Renal pelvis (tissue), 4 donors: ENCODE data around the gene MTMR2. TPM values are rescaled to one million over a fixed set of nuclear protein-coding genes. Genes with fewer than 3 reads are reported as not detected.
"Not testable (repeated sequence)": the region's sequence is repeated elsewhere in the genome, so short reads cannot be mapped to it uniquely, and the experiment has no call there.

Experiments used
- DNase-seq: peaks from one replicate; pipeline ENCODE4 v3.0.0-alpha.2; 2013
- polyA plus RNA-seq, 3 donors: library from polyadenylated mRNA; unstranded; fragments of 120-200 nt; gene quantifications; one replicate each; pipeline ENCODE4 v1.2.1, GENCODE V29; 2013; ENCODE audit not compliant: insufficient read length in 3 of 3

Gene MTMR2
- polyA plus RNA-seq, 3 donors = 51.1 to 58.7 (median 51.2) TPM

DNA sequence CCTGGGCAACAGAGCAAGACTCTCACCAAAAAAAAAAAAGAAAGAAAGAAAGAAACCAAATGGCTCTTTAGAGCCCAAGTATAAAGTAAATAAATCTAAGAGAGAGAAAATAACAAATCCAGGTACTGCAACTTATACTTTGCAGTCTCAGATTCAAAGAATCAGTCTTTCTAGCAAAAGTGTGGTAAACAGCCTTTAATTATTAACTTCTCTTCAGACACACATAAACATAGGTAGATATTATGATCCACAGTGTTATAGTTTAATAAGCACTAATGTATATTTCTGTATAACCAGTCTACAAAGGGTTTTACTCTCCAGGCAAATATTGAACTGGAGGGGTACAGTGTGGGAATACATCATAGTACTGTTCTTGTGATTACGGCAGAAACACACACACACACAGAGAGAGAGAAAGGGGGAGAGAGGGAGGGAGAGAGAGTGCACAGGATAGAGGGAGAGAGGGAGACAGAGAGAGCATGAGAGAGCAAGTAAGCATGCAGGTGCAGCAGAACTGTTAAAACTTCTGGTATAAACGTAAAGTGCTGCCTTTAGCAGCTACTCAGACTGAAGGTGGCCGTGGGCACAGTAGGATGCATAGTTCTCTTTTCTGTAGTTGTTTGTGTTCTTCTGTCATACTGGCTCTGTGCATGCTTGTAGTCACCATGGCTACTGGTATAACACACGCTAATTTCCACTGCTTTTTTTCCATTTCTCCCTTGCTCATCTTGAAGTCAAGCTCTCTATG, 32.3 kb downstream of the MTMR2 start:
- DNase-seq = no peak

DNA sequence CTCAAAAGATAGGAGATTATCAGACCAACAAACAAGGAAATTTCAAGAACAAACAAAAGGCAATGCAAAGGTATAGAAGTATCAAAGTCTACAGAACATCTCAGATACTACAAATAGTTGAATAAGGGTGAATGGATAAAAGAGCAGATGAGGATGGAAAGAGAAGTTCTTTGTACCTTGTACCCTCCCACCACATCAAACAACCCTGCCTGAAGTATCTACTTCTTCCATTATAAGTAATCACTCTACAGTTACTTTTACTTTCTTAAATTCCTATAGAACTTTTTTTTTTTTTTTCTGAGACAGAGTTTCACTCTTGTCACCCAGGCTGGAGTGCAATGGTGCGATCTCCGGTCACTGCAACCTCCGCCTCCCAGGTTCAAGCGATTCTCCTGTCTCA, 35.1 kb downstream of the MTMR2 start:
- DNase-seq = no peak

DNA sequence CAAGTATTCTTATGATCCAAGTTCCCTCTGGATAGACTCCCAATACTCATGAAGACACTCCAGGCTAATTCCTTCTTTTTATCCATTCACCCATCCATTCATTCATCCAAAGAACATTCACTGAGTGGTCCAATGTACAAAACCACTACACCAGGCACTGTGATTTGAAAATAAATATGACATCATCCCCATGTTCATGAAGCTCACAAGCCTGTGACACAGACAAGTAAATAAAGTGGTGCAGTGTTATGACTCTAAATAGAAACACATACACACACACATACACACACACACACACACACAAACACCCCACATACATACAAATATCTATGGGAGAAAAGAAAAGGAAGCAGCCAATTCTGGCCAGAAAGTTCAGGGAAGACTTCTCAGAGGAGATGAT, 35.5 kb downstream of the MTMR2 start:
- no peak for DNase-seq

DNA sequence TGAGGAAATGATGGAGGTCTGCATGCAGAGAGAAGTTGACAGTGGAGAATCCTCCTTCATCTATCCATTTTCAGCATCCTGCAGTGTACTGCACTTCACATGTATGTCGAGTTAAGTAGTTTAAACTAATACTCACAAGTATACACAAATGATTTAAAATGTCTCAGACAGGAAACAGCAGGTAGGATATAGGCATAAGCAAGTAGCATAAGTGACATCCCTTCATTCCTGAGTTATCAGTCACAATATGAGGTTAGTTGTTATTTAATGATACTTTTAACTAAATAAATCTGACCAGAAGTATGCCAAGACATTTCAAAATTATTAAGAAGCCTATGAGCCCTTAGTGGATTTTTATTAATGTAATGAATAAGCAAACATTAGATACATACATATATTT, 37.4 kb downstream of the MTMR2 start:
- no peak for DNase-seq

DNA sequence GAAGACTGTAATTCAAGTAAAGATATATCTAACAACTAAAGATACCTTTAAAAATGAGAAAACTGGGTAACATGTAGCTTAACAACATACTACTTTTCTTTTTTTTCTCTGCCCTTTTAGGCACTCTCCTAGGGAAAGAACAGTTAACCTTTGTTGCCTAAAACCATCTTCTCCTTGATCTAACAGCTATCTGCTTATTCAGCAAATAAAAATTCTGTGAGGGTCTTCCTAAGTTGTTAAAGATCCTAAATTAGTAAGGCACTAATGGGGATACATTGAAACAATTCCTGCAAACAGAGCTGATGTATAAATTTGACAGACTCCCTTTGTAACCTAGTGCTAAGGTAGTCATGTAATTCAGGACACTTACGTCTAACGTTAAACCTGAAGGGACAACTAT, 39.1 kb downstream of the MTMR2 start:
- no peak for DNase-seq

DNA sequence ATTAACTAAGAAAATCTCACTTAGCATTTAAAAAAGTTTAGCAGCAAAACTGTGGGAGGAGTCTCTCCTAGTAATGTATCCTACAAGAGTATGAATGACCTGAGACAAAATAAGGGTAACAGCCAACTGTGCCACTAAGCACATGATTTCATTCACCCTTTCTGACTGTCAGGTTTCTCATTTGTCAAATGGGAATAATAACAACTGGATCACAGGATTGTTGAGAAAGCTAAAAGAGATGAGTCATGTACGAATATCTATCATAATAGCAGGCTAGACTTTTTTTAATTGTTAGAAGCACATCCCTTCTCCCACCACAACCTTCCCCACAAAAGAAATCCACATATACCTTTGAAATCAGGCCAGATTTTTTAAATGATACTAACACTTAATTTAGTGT, 39.5 kb downstream of the MTMR2 start:
- no peak for DNase-seq

DNA sequence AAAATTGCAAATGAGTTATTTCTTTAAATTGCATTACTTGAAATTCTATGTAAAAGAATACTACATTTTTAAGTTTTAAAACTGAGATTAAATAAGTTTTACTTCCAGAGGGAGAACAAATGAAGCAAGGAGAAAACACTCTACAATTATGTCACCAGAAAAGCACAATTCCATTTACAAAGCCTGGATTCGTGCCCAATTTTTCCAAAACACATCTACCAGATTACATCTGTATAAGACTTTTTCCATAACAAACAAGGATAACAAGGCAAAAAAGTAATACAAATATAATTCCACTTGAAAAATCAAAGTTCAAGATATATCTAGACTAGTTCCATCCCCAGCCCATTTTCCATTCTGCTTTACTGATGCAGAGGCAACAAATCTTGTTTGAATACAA, 40.5 kb downstream of the MTMR2 start:
- no peak for DNase-seq

DNA sequence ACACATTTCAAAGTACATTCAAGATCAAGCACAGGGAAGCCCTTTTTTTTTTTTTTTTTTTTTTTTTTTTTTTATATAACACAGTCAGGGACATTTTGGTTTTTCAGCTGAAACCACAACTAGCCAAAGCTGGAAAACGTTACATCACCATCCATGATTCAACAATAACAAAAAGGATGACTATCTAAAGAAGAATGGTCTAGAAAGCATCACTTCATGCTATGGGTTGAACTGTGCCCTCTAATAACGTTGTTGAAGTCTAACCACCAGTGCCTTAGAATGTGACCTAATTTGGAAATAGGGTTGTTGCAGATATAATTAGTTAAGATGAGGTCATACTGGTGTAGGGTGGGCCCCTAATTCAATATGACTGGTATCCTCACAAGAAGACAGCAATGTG, 46.6 kb downstream of the MTMR2 start:
- DNase-seq = no peak

DNA sequence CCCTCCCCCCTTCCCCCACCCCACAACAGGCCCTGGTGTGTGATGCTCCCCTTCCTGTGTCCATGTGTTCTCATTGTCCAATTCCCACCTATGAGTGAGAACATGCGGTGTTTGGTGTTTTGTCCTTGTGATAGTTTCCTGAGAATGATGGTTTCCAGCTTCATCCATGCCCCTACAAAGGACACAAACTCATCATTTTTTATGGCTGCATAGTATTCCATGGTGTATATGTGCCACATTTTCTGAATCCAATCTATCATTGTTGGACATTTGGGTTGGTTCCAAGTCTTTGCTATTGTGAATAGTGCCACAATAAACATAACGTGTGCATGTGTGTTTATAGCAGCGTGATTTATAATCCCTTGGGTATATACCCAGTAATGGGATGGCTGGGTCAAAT, 53.0 kb downstream of the MTMR2 start:
- DNase-seq = not testable (repeated sequence)

DNA sequence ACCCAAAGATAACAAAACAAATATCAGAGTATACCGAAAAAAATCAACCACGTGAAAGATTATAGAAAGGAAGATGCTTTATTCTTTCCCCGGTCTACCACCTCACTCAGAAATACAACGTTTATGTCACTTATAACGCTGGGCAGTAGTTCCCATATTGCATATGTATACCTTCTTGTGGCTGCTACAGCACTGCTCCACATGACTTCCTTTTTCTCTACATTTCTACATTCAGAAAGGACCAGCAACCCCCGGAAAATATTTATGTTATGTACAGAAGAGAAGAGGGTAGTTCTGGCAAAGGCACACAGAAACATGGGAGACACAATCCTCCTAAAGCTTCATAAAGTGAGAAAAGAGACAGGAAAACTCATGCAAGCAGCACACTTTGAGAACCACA, 56.8 kb downstream of the MTMR2 start:
- no peak for DNase-seq

DNA sequence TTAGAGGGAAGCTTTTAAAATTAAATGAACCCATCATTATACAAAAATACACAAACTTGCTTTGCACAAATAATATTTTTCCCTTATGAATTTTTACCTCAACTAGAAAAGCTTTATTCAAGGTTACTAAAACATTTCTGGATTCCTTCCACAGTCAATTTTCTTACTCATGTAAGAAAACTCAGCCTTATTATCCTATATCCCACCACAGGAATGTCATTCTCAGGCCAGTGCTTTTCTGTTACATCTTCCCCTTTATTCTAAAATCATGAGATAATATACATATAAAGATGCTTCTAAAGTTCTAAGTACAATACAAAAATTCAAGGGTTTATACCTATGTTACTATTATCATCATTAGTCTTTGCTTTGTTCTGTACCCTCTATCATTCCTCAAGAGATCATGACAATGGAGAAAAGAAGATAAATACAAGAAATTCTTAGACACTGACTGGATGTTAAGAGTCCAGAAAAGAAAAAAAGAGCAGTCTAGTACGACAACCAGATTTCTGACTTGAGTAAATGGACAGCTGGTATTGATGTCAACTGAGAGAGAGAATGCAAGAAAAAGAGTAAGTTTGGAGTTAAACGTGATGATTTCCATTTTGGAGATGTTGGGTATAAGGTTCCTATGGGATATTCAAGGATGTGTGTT, 60.3 kb downstream of the MTMR2 start:
- DNase-seq = no peak

DNA sequence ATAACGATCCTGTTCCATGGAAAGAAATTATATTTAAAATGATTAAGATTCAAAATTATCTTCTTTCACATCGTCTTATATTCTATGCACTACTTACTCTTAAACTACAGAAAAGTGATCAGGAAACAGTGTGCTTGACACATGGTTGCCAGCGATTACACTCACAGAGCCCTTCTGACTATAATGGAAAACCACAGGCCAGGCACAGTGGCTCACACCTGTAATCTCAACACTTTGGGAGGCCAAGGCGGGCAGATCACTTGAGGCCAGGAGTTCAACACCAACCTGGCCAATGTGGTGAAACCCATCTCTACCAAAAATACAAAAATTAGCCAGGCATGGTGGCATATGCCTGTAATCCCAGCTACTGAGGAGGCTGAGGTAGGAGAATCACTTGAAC, 63.9 kb downstream of the MTMR2 start:
- not testable (repeated sequence) for DNase-seq

DNA sequence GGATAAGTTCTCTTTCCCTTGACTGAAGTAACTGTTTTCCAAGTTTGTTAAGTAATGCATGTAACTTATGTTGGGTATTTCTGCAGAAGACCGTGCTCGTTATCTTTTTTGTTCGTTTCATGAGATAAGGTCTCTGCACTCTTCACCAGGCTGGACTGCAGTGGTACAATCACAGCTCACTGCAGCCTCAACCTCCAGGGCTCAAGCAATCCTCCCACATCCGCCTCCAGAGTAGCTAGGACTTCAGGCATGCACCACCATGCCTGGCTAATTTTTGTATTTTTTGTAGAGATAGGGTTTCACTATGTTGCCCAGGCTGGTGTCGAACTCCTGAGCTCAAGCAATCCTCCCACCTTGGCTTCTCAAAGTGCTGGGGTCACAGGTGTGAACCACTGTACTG, 69.5 kb downstream of the MTMR2 start:
- not testable (repeated sequence) for DNase-seq

DNA sequence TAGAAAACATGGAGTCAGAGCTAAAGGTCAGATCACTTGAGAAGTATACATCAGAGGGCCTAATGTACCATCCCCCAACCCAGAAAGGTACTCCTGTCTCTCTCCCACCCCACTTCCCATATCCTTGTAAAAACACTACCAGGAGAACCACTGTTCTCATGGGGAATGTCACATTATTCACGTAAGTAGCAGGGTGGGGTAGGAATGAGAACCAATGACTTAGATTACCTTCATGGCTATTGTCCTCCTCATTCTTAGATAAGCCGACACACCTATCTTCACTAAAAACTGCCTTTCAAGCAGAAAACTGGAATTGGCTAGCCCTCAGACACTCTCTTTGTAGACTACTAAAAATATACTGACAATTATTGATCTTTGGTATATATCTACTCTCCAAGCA, 70.0 kb downstream of the MTMR2 start:
- no peak for DNase-seq

DNA sequence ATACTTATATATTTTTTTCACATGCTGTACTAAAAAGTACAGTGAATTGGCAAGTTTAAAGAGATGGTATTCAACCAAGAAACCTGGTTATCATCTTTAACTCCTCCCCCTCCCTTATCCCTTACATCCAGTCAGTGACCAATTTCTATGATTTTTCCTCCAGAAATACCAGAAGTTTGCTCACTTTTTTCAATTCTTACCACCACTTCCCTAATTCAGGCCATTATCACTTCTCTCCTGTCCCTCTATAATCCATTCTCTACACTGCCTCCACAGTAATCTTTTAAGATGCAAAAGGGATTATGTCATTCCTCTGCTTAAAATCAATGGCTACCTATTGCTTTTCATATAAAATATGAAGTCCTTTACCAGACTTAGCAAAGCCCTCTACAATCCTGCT, 70.8 kb downstream of the MTMR2 start:
- no peak for DNase-seq

DNA sequence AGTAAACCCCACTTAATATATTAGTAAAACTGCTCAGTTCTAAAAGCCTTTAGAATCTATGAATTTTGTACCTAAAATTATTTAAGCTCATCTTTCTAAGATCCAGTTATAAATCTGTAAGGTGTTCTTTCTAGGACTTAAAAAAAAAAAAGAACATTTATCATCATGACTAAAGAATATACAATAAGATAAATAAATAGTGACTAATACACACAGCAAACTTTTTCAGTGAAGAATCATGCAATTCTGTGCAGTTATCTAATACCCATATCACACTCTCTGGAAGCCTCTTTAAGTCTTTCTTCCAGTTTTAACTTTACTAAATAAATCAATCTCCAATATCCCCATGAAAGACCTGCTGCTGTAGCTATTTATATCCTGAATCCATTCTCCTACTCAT, 73.8 kb downstream of the MTMR2 start:
- no peak for DNase-seq

DNA sequence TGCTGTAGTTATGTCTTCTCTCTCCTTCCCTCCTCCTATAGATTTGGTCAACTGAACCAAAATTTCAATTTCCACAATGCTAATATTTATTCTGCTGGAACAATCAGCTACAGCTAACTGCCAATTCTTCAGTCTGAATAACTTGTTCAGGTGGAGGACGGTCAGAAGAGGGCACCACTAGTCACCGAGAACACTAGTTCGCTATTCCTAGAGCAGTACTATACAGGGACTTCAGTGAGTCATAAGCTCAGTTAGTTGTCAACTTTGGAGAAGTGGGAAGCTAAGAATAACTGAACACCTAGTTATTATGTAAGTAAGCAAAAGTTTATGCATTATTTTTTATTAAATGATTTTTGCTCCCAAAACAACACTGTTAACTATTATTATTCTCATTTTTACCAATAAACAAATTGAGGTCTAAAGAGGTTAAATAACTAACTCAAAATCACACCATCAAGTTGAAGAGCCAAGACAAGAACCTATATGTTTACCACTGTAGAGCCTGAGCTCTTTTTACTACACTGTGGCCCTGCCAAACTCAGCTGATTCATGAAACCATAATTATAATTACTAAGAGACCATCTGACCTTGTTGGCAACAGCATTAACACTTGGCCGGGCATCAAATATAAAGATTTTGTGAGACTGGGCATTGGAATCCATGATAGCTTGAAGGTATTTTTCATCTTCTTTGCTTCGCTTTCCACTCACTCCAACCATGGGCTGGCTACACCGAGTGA, 74.7 kb downstream of the MTMR2 start:
- DNase-seq = peak; percentile 30

DNA sequence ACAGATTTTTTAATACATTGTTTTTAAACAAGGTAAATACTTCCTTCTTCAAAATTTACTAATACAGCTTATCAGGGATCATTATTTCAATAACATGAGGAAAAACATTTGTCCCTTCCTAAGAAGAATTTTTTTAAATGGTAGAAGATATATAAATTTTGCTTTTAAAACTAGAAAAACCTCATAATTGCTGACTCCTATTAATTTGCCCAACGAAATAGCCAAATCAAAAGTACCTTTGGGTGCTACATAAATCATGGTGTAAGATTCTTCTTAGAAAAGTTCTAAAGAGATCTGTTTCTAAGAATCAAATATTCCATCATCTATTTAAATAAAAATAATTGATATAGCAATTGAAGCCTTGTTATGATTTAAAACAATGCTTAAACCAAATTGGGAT, 78.7 kb downstream of the MTMR2 start:
- no peak for DNase-seq

DNA sequence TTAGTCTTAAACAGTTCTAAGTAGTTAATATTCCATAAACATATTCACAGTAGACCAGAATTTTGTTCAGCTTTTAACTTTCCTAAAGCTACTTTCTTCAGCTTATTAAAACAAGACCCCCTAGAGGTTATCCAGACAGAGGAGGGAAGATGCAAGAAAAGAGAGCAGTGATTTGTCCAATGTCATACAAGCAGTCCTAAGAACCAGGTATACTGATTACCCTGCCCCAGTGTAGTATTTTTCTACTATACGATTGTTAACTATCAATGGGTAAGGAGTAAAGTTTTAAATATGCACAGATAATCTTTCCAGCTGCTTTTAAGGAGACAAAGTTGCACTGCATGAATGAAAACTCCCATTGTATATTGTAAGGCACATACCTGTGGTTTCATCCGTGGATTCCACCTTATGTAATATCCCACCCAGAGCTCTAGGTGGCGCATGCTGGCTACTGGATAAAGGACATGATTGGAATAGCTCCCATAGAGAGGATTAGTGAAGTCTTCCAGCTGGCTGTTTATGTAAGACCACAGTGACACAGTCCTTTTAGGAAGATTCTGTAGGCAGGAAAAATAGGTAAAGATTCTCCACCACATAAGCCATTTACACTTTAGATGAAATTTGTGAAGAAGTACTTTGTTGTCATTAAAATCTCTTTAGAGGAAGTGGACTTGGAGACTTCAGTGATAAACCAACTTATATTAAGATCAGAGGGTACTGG, 88.0 kb downstream of the MTMR2 start:
- DNase-seq = peak; percentile 75

DNA sequence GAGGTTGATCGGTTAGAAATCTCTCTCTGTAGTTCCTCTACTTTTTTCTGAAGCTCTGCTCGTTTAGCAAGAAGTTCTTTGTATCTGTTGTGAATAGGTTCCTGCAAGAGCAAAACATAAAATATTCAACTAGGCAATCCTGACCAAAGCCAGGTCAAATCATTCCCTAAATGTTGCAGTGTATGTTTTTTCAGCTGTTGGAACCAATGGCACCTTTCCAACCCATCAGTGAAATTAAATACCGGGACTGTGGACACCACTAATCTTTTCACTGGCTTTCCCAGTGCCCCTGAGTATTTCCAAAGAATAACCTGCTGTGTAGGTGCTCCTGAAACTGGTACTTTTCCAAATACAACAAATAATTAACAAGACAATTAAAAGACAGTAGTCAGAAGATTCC, 88.6 kb downstream of the MTMR2 start:
- no peak for DNase-seq

DNA sequence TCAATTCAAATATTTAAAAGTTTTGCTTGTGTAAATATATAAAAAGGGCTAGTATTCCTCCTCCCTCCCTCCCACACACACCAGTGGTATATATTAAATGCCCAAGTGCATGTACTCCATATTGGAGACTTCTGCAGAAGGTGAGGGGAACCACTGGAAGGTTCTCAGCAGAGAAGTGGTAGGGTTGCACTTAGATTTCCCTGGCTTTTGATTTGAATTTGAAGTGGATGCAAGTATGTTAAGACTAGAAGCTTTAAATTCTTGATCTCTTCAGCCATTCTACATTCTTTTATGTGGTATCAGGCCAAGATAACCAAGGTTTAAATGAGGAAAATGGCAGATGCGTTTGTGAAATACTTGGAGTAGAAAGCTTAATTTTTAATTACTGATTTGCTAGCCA, 90.5 kb downstream of the MTMR2 start:
- no peak for DNase-seq

DNA sequence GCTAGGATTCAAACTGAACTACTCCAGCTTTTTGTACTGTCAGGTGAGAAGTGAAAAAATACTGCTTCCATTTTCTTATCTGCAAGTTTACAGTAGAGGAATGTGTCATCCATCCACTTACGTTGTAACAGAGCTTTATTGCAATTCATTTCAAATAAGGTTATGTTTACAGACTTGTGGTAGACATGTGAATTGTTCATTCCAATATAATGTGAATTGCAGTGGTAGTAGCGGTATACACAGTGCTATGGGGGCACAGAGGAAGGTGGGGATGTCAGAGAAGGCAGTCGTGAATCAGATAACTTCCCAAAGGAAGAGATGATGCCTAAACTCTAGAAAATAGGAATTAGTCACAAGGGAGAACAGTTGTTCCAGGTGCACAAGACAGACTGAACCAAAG, 91.1 kb downstream of the MTMR2 start:
- no peak for DNase-seq
